ENCODE data around the gene UST. TPM values are rescaled to one million over a fixed set of nuclear protein-coding genes. Genes with fewer than 3 reads are reported as not detected.

UST gene
- total and polyA plus RNA-seq, 2 of the 8 experiments (the other 6 are each of a cell fraction or from before 2014, with no cell fraction given) = 13.5 to 34.5 TPM

DNA sequence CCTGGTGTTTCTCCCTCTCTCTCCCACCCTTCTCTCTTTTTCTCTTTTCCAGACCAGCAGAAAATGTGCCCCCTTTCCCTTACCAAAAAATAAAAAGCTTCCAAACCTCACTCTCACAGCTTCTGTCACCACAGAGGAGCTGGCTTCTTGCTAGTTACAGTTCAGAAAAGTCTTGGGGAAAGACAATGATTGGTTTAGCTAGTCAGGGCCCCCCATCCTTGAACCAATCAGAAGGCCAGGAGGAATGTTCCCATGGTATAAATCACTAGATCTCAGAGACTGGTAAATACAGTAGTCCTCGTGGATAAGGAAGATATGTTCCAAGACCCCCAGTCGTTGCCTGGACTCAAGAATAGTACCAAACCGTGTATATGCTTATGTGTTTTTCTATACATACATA, 339.5 kb downstream of the UST start:
- Histone ChIP-seq H3K27ac (ENCODE audit: low read depth, low read length) (no peak overlapping the region), H3K4me2 (ENCODE audit: insufficient read depth in 1 of 2, low read depth in 2 of 2, low read length in 2 of 2) (no peak overlapping the region), H3K4me3 (ENCODE audit: extremely low read depth in 1 of 4, insufficient read depth in 2 of 4, low read depth in 3 of 4, low read length in 4 of 4) (no peak overlapping the region), H2BK12ac (ENCODE audit: low read depth, low read length) (no peak overlapping the region), H3K18ac (ENCODE audit: extremely low read depth, low read length) (no peak overlapping the region), H3K27me3 (replicated peaks in 1 of 4; ENCODE audit: control insufficient read depth in 3 of 4, extremely low read depth in 1 of 4, insufficient read depth in 3 of 4, low read length in 3 of 4) (no peaks in the 10 kb centered on the region), H3K14ac (ENCODE audit: insufficient read length) (no peak overlapping the region), H3K4ac (replicated peaks; ENCODE audit: insufficient read length, low read depth, low read length) (no peak overlapping the region), H3K36me3 (ENCODE audit: control insufficient read depth in 2 of 4, insufficient read depth in 4 of 4, low read length in 3 of 4) (no peaks in the 10 kb centered on the region), H4K91ac (replicated peaks; ENCODE audit: insufficient read length, low read length) (no peak overlapping the region), H4K20me1 (replicated peaks in 1 of 2; ENCODE audit: control insufficient read depth in 1 of 2, insufficient read depth in 2 of 2, low read length in 2 of 2) (no peaks in the 10 kb centered on the region), H3K4me1 (replicated peaks in 1 of 4; ENCODE audit: control insufficient read depth in 3 of 4, insufficient read depth in 4 of 4, low read length in 3 of 4) (no peaks in the 10 kb centered on the region), H2BK20ac (ENCODE audit: low read length) (no peak overlapping the region), H2AK5ac (ENCODE audit: low read depth, low read length) (no peak overlapping the region), H3K79me1 (ENCODE audit: low read depth, low read length) (no peaks in the 10 kb centered on the region; the same call in 1 of the 2 replicates), H2BK15ac (ENCODE audit: low read length) (no peak overlapping the region), H3K56ac (replicated peaks; ENCODE audit: insufficient read length, low read depth, low read length) (no peak overlapping the region), H2AFZ (ENCODE audit: low read length) (no peak overlapping the region), H2BK5ac (ENCODE audit: low read depth, low read length) (no peak overlapping the region), H3K9ac (replicated peaks in 1 of 4; ENCODE audit: extremely low read depth in 1 of 4, low read depth in 3 of 4, low read length in 3 of 4) (no peak overlapping the region), H3K23me2 (ENCODE audit: low read depth, low read length) (no peaks in the 10 kb centered on the region), H3K23ac (ENCODE audit: insufficient read length) (no peak overlapping the region), H3K79me2 (ENCODE audit: control insufficient read depth in 1 of 2, insufficient read depth in 2 of 2, low read length in 2 of 2) (no peaks in the 10 kb centered on the region), H3K9me3 (ENCODE audit: insufficient read depth in 2 of 2, low read depth in 1 of 2, low read length in 1 of 2) (no peaks in the 10 kb centered on the region), H4K8ac (ENCODE audit: extremely low read depth, insufficient read depth, low read length) (no peak overlapping the region), H4K5ac (ENCODE audit: insufficient read length, low read depth, low read length) (no peak overlapping the region), H2BK120ac (replicated peaks; ENCODE audit: low read depth, low read length) (no peak overlapping the region)
- DNase-seq (ENCODE audit: low read depth in 1 of 2, low spot score in 2 of 2) (no peak), FAIRE-seq (no peak)
- CTCF ChIA-PET (ENCODE audit: partially characterized antibody) = interaction anchor here (1.5 to 2.1 kb wide), 2 partner anchors 8 to 58 kb away, joined by 3 to 12 read pairs; no protein-coding TSS in a partner anchor
- TF ChIP-seq CBX8 (IDR thresholded peaks at IDR 0.05; ENCODE audit: borderline replicate concordance, low read depth, low read length) = no peak
- no peak for TF ChIP-seq CREB1 (IDR thresholded peaks at IDR 0.05)
- POLR2A ChIA-PET (ENCODE audit: partially characterized antibody) = no interaction called here
- 81% methylated on average over 3 of the region's 3 CpGs; no CpG with 5 or more reads in 1 of the 2 experiments for WGBS, 2 experiments (ENCODE audit: extremely low coverage in 1 of 2, insufficient coverage in 1 of 2, insufficient read length in 1 of 2, insufficient replicate concordance in 2 of 2, low coverage in 1 of 2, low lambda C conversion rate in 2 of 2, missing lambda C conversion rate in 1 of 2)

Data from H1 (cell line).